A673 (cell line): Measurements from ENCODE around the gene COL13A1. TPM values are rescaled to one million over a fixed set of nuclear protein-coding genes. Genes with fewer than 3 reads are reported as not detected.

ENCODE experiments used
- BruUV-seq: library from RNA; stranded (reverse); fragments of 400-500 nt; replicated peaks from 2 replicates; lab custom pipeline; 2021; lab: Mats Ljungman, UMichigan
- CTCF ChIA-PET: fragments of 300-600 bp; sonication (Branson Sonifier 250); formaldehyde crosslinking; loops from one replicate; lab custom pipeline; 2022; ENCODE audit warnings: antibody characterized with exemption; lab: Charles Lee
- POLR2A ChIA-PET: fragments of 300-600 bp; sonication (Branson Sonifier 250); formaldehyde crosslinking; loops from one replicate; lab custom pipeline; 2022; ENCODE audit warnings: antibody characterized with exemption; ENCODE audit not compliant: low non-redundant PET; lab: Charles Lee
- DNase-seq: peaks from one replicate; pipeline ENCODE4 v3.0.0-alpha.2; 2015; ENCODE audit warnings: low spot score
- H3K27ac ChIP-seq: fragments of 200-600 bp; sonication (generic); 2 replicates; pipeline ENCODE4 v1.5.1; 2016; ENCODE audit warnings: mixed run types, low read depth, mild to moderate bottlenecking, mixed read lengths, antibody characterized with exemption, low read length; ENCODE audit not compliant: poor library complexity, severe bottlenecking
- H3K27me3 ChIP-seq: fragments of 200-600 bp; sonication (generic); replicated peaks from 2 replicates; pipeline ENCODE4 v1.6.1; 2017; ENCODE audit warnings: mixed run types, low read depth, mild to moderate bottlenecking, mixed read lengths, antibody characterized with exemption, low read length; ENCODE audit not compliant: insufficient read depth, poor library complexity
- H3K36me3 ChIP-seq: fragments of 200-600 bp; sonication (generic); 2 replicates; pipeline ENCODE4 v1.6.1; 2016; ENCODE audit warnings: mixed run types, mild to moderate bottlenecking, mixed read lengths, antibody characterized with exemption, low read length; ENCODE audit not compliant: insufficient read depth, poor library complexity, severe bottlenecking
- H3K4me1 ChIP-seq: fragments of 200-600 bp; sonication (generic); 2 replicates; pipeline ENCODE4 v1.6.1; 2017; ENCODE audit warnings: mixed run types, mild to moderate bottlenecking, mixed read lengths, antibody characterized with exemption, low read length; ENCODE audit not compliant: insufficient read depth, poor library complexity, severe bottlenecking
- H3K4me3 ChIP-seq: fragments of 200-600 bp; sonication (generic); 2 replicates; pipeline ENCODE4 v1.5.1; 2016; ENCODE audit warnings: low read depth, mixed run types, mild to moderate bottlenecking, mixed read lengths, low read length; ENCODE audit not compliant: poor library complexity, severe bottlenecking
- H3K9me3 ChIP-seq: fragments of 200-600 bp; sonication (generic); 2 replicates; pipeline ENCODE4 v1.6.1; 2016; ENCODE audit warnings: mixed run types, low read depth, mild to moderate bottlenecking, mixed read lengths, antibody characterized with exemption, low read length; ENCODE audit not compliant: poor library complexity, severe bottlenecking
- CTCF ChIP-seq: fragments of 300-800, 200-600 bp; sonication (generic); conservative IDR thresholded peaks from 2 replicates; pipeline ENCODE4 v1.5.1; 2017; ENCODE audit warnings: low read depth, mild to moderate bottlenecking, antibody characterized with exemption, low read length, moderate library complexity, mixed read lengths
- EZH2 ChIP-seq: fragments of 200-600 bp; sonication (generic); IDR thresholded peaks from 2 replicates; pipeline ENCODE4 v1.6.1; 2017; ENCODE audit warnings: borderline replicate concordance, low read depth, mild to moderate bottlenecking, mixed read lengths, antibody characterized with exemption, low read length; ENCODE audit not compliant: poor library complexity, severe bottlenecking
- intact Hi-C: fragments of 100-400 bp; cut with micrococcal nuclease; formaldehyde crosslinking; loops from one replicate; pipeline ENCODE4 v1.10.0; 2022; ENCODE audit not compliant: unreplicated experiment
- total RNA-seq: library from RNA; stranded (reverse); gene quantifications from 2 replicates; pipeline ENCODE4 v1.2.3, GENCODE V29; 2021

Gene COL13A1
- total RNA-seq, 1 experiment from 2014 or later, result 2.0 TPM

GRCh38 chr10:69888882-69889584 lies 87.3 kb downstream of the COL13A1 start:
- POLR2A ChIA-PET, result interaction anchor here (0.5 kb wide), 1 partner anchor 426 kb away, joined by 3 read pairs; no protein-coding TSS in a partner anchor

GRCh38 chr10:69890065-69890847 lies 88.5 kb downstream of the COL13A1 start:
- DNase-seq, result no peak
- TF ChIP-seq EZH2, result no peak
- no peak for TF ChIP-seq CTCF
- Histone ChIP-seq H3K9me3 (no peaks in the 10 kb centered on the region), H3K4me1 (no peaks in the 10 kb centered on the region), H3K36me3 (no peaks in the 10 kb centered on the region), H3K27me3 (no peaks in the 10 kb centered on the region), H3K27ac (no peak overlapping the region), H3K4me3 (no peak overlapping the region)
- BruUV-seq, result no TSS peak
- intact Hi-C loops, result no loop called here
- CTCF ChIA-PET, result no interaction called here
- POLR2A ChIA-PET, result no interaction called here

More at GRCh38 chr10:69888882-69889584, 87.3 kb downstream of the COL13A1 start:
- CTCF ChIA-PET, result interaction anchor here (1.0 kb wide), 1 partner anchor 26 kb away, joined by 3 read pairs; no protein-coding TSS in a partner anchor
- Histone ChIP-seq H3K27me3 (no peaks in the 10 kb centered on the region), H3K4me1 (no peaks in the 10 kb centered on the region), H3K27ac (no peak overlapping the region), H3K9me3 (no peaks in the 10 kb centered on the region), H3K36me3 (no peaks in the 10 kb centered on the region), H3K4me3 (no peak overlapping the region)
- no peak for TF ChIP-seq CTCF
- TF ChIP-seq EZH2, result no peak
- BruUV-seq, result no TSS peak
- no peak for DNase-seq
- intact Hi-C loops, result no loop called here

- TF ChIP-seq EZH2, result no peak
- no peak for TF ChIP-seq CTCF
- Histone ChIP-seq H3K9me3 (no peaks in the 10 kb centered on the region), H3K36me3 (no peaks in the 10 kb centered on the region), H3K4me1 (peaks cover 6% of the 10 kb centered on the region), H3K4me3 (no peak overlapping the region), H3K27me3 (no peaks in the 10 kb centered on the region), H3K27ac (no peak overlapping the region)
- no TSS peak for BruUV-seq
- ChIA-PET POLR2A (no interaction called here), CTCF (no interaction called here)
- no peak for DNase-seq
- intact Hi-C loops, result no loop called here
Observed at GRCh38 chr10:69891057-69891617, 89.4 kb downstream of the COL13A1 start.
